ENCODE results near the gene SLC51A.

GRCh38 chr3:196222876-196223595, 6.7 kb downstream of the SLC51A start:
- no peak for TF ChIP-seq CTCF (IDR thresholded peaks at IDR 0.05; ENCODE audit: low read length)
- no peak for TF ChIP-seq EZH2 (IDR thresholded peaks at IDR 0.05; ENCODE audit: borderline replicate concordance, low read length)

All from OCI-LY1 (cell line).